BLaER1 (cell line): ENCODE measurements around the gene SLC6A3.

ENCODE experiments used
- H3K27ac ChIP-seq: shearing (Covaris generic); formaldehyde crosslinking; 2 replicates; pipeline ENCODE4 v1.8.1; 2022
- H3K27me3 ChIP-seq: shearing (Covaris generic); formaldehyde crosslinking; 2 replicates; pipeline ENCODE4 v1.8.1; 2022
- H3K36me3 ChIP-seq: shearing (Covaris generic); formaldehyde crosslinking; 2 replicates; pipeline ENCODE4 v1.8.1; 2022
- H3K4me1 ChIP-seq: shearing (Covaris generic); formaldehyde crosslinking; 2 replicates; pipeline ENCODE4 v1.8.1; 2022
- H3K4me2 ChIP-seq: shearing (Covaris generic); formaldehyde crosslinking; 2 replicates; pipeline ENCODE4 v1.8.1; 2022
- H3K4me3 ChIP-seq: shearing (Covaris generic); formaldehyde crosslinking; 2 replicates; pipeline ENCODE4 v1.8.1; 2022
- H3K9ac ChIP-seq: shearing (Covaris generic); formaldehyde crosslinking; 2 replicates; pipeline ENCODE4 v1.8.1; 2022
- H3K9me3 ChIP-seq: shearing (Covaris generic); formaldehyde crosslinking; 2 replicates; pipeline ENCODE4 v1.8.1; 2022
- H4K20me1 ChIP-seq: shearing (Covaris generic); formaldehyde crosslinking; 2 replicates; pipeline ENCODE4 v1.8.1; 2022
- Cebpa-rat ChIP-seq: shearing (Covaris generic); IDR thresholded peaks from 2 replicates; pipeline ENCODE4 v1.8.1; 2022

Gene SLC6A3

DNA sequence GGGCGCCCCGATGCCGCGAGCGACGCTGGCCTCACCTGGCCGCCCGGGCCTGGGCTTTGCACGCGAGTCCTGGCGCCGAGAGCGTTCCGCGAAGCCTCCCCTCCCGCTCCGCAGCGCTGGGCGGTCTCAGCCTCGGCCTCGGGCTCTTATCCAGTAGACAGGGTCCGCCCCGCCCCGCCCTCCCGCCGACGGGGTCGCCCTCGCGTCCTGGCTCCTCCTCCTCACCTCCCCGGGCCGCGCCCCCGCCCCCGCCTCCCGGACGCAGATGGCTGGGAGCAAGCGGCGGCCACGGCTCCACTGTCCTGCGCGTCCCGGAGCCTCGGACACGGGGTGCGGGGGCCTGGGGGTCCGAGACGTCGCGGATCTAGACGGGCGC is at the start of gene SLC6A3:
Gene SLC6A3 (minus strand): TSS at position 128 of the 376 bp plus-strand sequence. CDS start 2,243 bp downstream, outside the sequence.
- H3K27ac ChIP-seq: no peak within 1 kb of the TSS
- H3K9me3 ChIP-seq: peaks cover 21% of the 10 kb centered on the region
- no peak within 1 kb of the TSS for H3K9ac ChIP-seq
- H3K4me2 ChIP-seq: no peak within 1 kb of the TSS
- no peaks in the 10 kb centered on the region for H4K20me1 ChIP-seq
- no peak for TF ChIP-seq Cebpa-rat
- H3K4me1 ChIP-seq: peaks cover 45% of the 10 kb centered on the region
- H3K27me3 ChIP-seq: peaks cover 57% of the 10 kb centered on the region
- no peaks in the 10 kb centered on the region for H3K36me3 ChIP-seq
- no peak within 1 kb of the TSS for H3K4me3 ChIP-seq

DNA sequence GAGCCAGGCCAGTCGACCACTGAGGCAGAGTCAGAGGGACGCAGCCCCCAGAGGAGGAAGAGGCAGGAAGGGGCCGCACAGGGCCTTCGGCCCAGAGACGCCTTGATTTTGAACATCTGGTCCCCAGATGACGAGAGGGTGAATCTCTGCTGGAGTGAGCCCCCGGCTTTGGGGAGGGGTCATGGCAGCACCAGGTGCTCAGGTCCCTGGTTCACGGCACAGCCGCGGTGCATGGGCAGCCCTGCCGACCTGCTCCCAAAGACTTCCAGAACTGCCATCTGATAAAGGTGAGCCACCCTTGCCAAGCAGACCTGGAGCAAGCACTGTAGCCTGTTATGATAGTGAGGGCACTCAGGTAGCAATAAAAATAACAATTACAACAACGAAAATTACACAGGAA is 48.7 kb upstream of the SLC6A3 start:
- H3K9me3 ChIP-seq: no peaks in the 10 kb centered on the region
- no peaks in the 10 kb centered on the region for H3K27me3 ChIP-seq
- peaks cover 86% of the 10 kb centered on the region for H3K4me1 ChIP-seq
- H4K20me1 ChIP-seq: peaks cover 100% of the 10 kb centered on the region
- H3K36me3 ChIP-seq: peaks cover 70% of the 10 kb centered on the region
- no peak overlapping the region for H3K9ac ChIP-seq
- H3K4me2 ChIP-seq: peak overlapping the region; percentile 85
- H3K27ac ChIP-seq: no peak overlapping the region
- no peak overlapping the region for H3K4me3 ChIP-seq
- no peak for TF ChIP-seq Cebpa-rat

DNA sequence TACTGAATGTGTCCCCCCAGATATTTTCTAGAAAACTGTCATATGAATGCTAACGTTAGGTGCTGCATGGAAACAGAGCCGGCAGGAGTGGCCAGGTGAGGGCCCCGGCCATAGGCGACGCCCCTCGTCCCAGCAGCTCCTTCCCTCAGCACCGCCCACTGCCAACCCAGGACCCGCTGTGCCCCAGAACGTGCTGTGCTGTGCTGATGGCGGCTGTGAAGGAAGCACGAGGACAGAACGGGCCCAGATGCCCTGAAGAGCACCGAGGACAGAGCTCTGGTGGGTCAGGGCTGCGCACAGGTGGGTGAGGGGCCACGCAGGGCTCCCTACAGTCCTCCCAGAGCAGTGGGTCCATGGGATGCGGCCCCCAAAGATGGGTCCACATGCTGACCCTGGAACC is 48.2 kb upstream of the SLC6A3 start:
- peaks cover 100% of the 10 kb centered on the region for H4K20me1 ChIP-seq
- no peak for TF ChIP-seq Cebpa-rat
- no peak overlapping the region for H3K9ac ChIP-seq
- peaks cover 86% of the 10 kb centered on the region for H3K4me1 ChIP-seq
- no peak overlapping the region for H3K4me3 ChIP-seq
- H3K9me3 ChIP-seq: no peaks in the 10 kb centered on the region
- H3K4me2 ChIP-seq: peak overlapping the region; percentile 85
- H3K27ac ChIP-seq: no peak overlapping the region
- H3K27me3 ChIP-seq: no peaks in the 10 kb centered on the region
- H3K36me3 ChIP-seq: peaks cover 75% of the 10 kb centered on the region

DNA sequence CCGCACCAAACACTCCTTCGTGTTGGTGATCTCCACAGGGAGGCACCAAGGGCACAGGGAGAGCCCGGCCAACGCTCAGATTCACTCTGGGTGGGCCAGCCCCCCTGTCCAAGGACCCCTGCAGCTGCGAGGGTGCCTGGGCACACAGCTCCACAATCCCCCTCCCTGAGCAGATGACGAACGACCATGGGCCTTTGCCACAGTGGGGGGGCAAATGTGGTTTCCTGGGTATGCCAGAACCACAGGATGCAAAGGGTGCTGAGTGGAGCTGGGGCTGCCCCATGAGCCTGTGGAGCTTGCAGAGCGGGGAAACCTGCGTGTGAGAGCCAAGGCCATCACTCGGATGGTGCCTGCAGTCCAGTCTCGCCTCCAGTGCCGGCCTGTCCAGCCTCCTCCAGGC is 47.5 kb upstream of the SLC6A3 start:
- Histone ChIP-seq H3K4me1 (peaks cover 81% of the 10 kb centered on the region), H3K9me3 (no peaks in the 10 kb centered on the region), H3K27ac (no peak overlapping the region), H3K4me3 (no peak overlapping the region), H3K36me3 (peaks cover 81% of the 10 kb centered on the region), H3K27me3 (no peaks in the 10 kb centered on the region), H3K9ac (no peak overlapping the region), H3K4me2 (peak overlapping the region; percentile 85), H4K20me1 (peaks cover 94% of the 10 kb centered on the region)
- no peak for TF ChIP-seq Cebpa-rat

DNA sequence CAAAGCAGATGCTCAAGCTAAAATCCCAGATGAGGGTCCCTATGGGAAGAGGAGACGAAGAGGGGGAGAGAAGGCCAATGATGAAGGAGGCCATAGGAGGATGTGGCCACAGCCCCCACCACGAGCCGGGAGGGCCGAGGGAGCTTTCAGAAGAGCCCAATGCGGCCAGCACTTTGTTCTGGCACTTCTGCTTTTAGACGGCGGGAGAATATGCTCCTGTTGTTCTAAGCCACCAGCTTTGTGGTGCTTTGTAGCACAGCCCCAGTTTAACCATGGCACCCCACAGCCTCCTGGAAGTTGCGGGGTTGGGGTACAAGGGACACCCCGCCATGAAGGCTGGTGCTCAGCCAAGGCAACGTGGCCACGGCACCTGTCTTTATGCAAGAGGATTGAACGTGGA is 45.1 kb upstream of the SLC6A3 start:
- TF ChIP-seq Cebpa-rat: no peak
- Histone ChIP-seq H3K4me1 (peaks cover 67% of the 10 kb centered on the region), H3K27me3 (no peaks in the 10 kb centered on the region), H3K9ac (no peak overlapping the region), H3K36me3 (peaks cover 91% of the 10 kb centered on the region), H3K4me2 (no peak overlapping the region; the same call in 1 of the 2 replicates), H4K20me1 (peaks cover 91% of the 10 kb centered on the region), H3K27ac (no peak overlapping the region), H3K9me3 (no peaks in the 10 kb centered on the region), H3K4me3 (no peak overlapping the region)

DNA sequence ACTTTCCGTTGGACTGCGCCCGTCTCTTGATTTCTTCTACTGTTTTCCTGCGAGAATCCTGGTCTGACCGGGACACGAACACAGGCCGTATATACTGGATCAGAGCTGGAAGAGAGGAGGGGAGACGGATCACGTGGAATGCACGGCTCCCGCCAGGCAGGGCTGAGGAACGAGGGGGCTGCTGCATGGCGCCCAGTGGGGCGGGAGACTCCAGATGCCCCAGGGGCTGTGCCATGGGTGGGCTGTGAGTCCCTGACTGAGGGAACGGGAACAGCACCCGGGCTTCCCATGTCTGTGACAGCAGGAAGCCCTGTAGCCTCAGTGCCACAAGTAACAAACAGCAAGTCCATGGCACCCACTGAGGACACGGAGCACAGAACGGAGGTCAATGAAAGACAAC is 44.5 kb upstream of the SLC6A3 start:
- Histone ChIP-seq H3K4me1 (peaks cover 67% of the 10 kb centered on the region), H3K27ac (no peak overlapping the region), H3K36me3 (peaks cover 91% of the 10 kb centered on the region), H3K9ac (0 out of 2 replicates have a peak overlapping the region, but pooled peaks have one; percentile 5), H3K9me3 (no peaks in the 10 kb centered on the region), H3K4me3 (no peak overlapping the region), H4K20me1 (peaks cover 91% of the 10 kb centered on the region), H3K4me2 (0 out of 2 replicates have a peak overlapping the region, but pooled peaks have one; percentile 31), H3K27me3 (no peaks in the 10 kb centered on the region)
- TF ChIP-seq Cebpa-rat: no peak

DNA sequence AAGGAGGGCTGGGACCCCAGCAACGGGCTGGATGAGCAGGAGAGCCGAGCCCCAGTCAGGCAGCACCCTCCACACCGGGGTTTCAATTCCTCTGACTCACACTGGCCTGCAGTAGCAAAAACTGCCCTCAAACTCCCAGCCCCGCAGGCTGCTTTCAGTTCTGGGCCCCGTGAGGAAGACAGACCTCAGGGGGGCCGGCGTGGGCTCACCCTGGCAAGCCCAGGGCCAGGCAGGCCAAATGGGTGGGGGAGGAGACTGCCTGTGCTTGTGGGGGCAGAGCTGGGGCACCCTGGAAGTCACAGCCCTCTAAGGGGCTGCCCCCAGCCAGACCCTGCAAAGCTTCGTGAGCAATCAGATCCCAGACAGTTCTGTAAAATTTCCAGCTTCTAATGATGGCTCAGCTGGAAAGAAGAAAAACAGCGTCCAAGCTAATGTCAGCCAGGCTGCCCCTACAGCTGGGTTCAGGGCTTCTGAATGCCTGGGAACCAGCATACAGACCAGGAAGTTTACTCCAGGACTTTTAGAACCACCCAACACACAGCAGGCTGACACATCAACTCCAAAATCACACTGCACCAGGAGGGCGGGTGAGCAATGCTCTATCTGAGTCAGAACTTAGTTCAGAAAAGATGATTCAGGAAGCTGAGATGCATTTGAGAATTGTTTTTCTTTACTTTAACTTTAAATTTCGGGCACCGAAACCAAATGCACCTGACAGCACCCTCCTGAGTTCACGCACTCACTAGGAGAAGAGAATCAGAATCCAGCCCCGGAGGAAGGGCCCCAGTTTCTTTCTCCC is 43.8 kb upstream of the SLC6A3 start:
- Histone ChIP-seq H3K4me2 (peak overlapping the region; percentile 31), H3K27me3 (no peaks in the 10 kb centered on the region), H4K20me1 (peaks cover 91% of the 10 kb centered on the region), H3K9me3 (no peaks in the 10 kb centered on the region), H3K27ac (peak overlapping the region; percentile 25; the same call in 1 of the 2 replicates), H3K4me1 (peaks cover 67% of the 10 kb centered on the region), H3K9ac (peak overlapping the region; percentile 5; the same call in 1 of the 2 replicates), H3K36me3 (peaks cover 87% of the 10 kb centered on the region), H3K4me3 (no peak overlapping the region)
- no peak for TF ChIP-seq Cebpa-rat

DNA sequence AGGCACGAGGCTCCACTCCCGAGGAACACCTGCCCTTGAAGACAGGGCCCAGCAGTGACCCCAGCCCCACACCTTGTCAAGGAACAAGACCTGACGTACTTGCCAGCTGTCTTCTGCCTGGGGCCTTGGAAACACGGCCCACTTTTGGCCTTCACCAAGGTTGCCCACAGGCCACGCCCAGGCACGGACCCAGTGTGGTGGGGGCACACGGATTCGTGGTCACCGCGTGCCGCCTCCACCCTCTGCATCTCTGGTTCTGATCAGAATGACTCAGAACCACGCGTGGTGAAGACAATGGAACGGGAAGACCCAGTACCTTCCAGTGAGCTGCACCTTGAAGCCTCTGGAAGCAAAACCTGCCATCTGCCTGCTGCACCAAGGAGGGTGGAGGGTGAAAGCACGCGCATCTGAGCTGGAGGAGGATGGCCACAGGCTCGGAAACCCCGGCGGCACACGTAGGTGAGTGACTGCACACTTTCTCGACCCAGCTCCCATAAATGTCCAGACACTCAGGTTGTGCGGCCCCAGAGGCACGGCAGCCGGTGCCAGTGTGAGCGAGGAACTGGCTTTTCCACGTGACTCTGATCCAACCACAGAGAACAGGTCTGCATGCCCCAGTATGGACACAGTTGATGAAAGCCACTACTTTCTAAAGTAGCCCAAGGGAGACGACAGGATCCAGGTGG is 42.0 kb upstream of the SLC6A3 start:
- Histone ChIP-seq H3K9ac (no peak overlapping the region), H3K4me1 (peaks cover 63% of the 10 kb centered on the region), H3K4me2 (no peak overlapping the region), H3K9me3 (no peaks in the 10 kb centered on the region), H3K27ac (no peak overlapping the region), H3K4me3 (no peak overlapping the region), H4K20me1 (peaks cover 87% of the 10 kb centered on the region), H3K27me3 (no peaks in the 10 kb centered on the region), H3K36me3 (peaks cover 75% of the 10 kb centered on the region)
- no peak for TF ChIP-seq Cebpa-rat

DNA sequence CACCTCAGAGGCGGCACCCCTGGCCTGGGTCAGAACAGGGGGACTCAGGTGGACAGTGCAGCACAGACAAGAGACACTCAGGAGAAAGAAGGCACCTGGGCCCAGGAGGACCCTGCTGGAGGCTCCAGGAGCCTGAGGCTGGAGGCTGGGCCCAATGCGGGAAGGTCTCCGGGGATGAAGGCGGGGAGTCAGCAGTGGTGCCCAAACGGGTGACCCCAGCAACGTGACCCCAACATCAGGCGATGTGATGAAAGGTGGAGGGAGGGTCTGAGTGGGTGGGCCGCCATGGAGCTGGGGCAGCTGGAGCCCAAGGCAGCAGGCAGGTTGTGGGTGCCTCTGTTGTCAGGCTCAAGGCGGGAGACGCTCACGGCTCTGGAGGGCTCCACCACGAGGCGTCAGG is 41.0 kb upstream of the SLC6A3 start:
- Histone ChIP-seq H3K4me3 (no peak overlapping the region), H4K20me1 (peaks cover 79% of the 10 kb centered on the region), H3K9me3 (no peaks in the 10 kb centered on the region), H3K27ac (no peak overlapping the region; the same call in 1 of the 2 replicates), H3K27me3 (no peaks in the 10 kb centered on the region), H3K4me1 (peaks cover 72% of the 10 kb centered on the region), H3K4me2 (peak overlapping the region; percentile 96; the same call in 1 of the 2 replicates), H3K9ac (no peak overlapping the region), H3K36me3 (peaks cover 66% of the 10 kb centered on the region)
- TF ChIP-seq Cebpa-rat: no peak
